ENCODE results near the gene TPCN1.

TPCN1 gene

GRCh38 chr12:113347107-113347506, 125.8 kb downstream of the TPCN1 start:
- DNase-seq: no peak

GRCh38 chr12:113347892-113348291, 126.6 kb downstream of the TPCN1 start:
- no peak for DNase-seq
